Measurements from ENCODE around the gene UPF3A.
"Not testable (repeated sequence)": the region's sequence is repeated elsewhere in the genome, so short reads cannot be mapped to it uniquely, and the experiment has no call there.

UPF3A gene, protein sequence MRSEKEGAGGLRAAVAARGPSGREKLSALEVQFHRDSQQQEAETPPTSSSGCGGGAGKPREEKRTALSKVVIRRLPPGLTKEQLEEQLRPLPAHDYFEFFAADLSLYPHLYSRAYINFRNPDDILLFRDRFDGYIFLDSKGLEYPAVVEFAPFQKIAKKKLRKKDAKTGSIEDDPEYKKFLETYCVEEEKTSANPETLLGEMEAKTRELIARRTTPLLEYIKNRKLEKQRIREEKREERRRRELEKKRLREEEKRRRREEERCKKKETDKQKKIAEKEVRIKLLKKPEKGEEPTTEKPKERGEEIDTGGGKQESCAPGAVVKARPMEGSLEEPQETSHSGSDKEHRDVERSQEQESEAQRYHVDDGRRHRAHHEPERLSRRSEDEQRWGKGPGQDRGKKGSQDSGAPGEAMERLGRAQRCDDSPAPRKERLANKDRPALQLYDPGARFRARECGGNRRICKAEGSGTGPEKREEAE

DNA sequence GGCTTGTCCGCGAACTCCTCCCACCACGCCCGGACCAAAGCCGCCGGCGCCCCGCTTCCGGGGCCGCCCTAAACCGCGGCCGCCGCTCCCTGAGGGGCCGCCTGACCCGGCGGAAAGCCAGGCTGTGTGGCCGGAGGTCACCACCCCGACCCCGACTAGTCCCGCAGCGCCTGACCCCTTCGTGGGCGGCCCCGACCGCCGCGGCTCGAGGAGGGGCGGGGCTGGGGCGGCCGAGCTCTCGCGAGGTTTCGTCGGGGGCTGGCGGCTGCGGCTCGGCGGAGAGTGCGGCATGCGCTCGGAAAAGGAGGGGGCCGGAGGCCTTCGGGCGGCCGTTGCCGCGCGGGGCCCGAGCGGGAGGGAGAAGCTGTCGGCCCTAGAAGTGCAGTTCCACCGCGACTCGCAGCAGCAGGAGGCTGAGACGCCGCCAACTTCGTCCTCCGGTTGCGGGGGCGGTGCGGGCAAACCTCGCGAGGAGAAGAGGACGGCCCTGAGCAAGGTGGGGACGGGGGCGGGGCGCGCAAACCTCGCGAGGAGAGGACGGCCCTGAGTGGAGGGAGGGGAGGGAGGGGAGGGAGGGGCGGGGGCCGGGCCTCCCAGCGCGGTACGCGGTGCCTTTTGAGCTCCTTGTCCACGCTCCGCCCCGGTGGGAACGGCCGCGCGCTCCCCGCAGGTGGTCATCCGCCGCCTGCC lies at the start of gene UPF3A:
Gene UPF3A (plus strand): TSS at position 251 of the 690 bp plus-strand sequence. CDS start 39 bp downstream, at position 290.
- peak; percentile 92 for DNase-seq (ENCODE audit: low spot score)

GRCh38 chr13:114231886-114232285 lies 49.5 kb upstream of the UPF3A start:
- DNase-seq (ENCODE audit: low spot score) = no peak

DNA sequence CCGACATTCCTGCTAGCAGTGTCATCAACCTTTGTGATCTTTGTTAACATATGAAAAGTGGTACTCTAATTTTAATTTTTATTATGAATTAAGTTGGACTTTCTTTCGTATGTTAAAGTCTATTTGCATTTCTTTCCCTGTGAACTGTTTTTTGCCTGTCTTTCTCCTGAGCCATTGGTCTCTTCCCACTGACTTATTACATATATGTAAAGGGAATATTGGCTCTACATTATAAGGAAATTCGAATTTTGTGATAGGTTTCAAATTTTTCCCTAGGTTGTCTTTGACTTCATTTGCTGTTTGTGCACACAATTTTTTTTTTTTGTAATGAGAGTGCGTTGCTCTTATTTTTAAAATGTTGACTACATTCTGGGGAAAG lies 47.1 kb upstream of the UPF3A start:
- no peak for DNase-seq (ENCODE audit: low spot score)

GRCh38 chr13:114234645-114235421 lies 46.6 kb upstream of the UPF3A start, which contains the start of gene CDC16:
CDC16 (plus strand) TSS chr13:114234897; CDS start chr13:114235085, 188 bp downstream.
- DNase-seq (ENCODE audit: low spot score) = peak; percentile 93

DNA sequence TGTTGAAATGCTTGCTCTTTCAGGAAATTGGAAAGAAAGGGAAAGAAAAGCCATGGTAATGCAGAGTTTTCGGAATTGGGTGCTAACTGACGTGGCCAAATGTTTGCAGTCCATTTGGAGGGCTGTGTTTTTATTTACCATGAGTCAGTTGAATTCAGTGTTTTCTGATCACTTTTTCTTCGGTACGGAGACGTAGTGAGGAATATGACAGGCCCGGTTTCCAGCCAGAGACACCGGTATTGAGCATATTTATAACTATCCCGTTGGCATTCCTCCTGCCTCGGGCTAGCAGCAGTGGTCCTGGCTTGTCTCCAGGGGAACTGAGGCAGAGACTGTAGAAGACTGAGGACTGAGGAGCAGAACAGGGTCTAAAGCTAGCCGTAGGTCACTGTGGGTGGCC lies 45.7 kb upstream of the UPF3A start:
- DNase-seq (ENCODE audit: low spot score) = no peak

GRCh38 chr13:114236227-114236626 lies 45.2 kb upstream of the UPF3A start:
- no peak for DNase-seq (ENCODE audit: low spot score)

DNA sequence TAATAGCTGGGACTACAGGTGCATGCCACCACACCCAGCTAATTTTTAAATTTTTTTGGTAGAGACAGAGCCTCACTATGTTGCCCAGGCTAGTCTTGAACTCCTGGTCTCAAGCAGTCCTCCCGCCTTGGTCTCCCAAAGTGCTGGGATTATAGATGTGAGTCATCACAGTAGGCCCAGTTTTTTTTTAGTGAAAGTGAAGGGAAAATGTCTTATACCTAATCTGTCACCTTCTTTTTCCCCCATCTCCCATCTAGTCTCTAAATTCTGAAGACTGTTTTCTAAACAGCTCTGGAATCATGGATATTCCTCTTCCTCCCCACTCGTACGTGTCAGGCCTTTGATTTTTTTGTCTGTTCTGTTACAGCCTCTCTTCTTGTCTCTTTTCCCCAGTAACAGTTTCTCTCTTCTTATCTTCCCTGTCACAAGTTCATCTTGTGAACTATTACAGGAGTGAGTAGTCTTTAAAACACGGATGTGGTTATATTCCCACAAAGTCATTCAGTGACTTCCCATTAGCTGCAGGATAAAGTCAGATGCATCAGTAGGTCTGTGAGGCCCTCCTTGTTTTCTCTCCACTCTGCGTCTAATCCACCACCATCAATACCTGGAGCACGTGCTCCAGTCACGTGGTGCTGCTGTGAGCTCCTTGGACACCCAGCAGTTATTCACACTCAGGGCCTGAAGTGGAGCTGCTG lies 43.8 kb upstream of the UPF3A start:
- no peak for DNase-seq (ENCODE audit: low spot score)

DNA sequence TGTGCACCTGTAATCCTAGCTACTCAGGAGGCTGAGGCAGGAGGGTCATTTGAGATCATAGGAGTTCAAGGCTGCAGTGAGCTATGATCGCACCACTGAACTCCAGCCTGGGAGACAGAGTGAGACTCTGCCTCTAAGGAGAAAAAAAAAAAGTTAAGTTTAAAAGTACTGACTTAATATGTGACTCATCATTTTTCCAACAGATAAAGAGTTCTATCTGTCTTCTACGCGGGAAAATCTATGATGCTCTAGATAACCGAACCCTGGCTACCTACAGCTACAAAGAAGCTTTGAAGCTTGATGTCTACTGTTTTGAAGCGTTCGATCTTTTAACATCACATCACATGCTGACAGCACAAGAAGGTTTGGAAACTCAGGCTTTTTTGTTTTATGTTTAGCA lies 39.5 kb upstream of the UPF3A start:
- no peak for DNase-seq (ENCODE audit: low spot score)

DNA sequence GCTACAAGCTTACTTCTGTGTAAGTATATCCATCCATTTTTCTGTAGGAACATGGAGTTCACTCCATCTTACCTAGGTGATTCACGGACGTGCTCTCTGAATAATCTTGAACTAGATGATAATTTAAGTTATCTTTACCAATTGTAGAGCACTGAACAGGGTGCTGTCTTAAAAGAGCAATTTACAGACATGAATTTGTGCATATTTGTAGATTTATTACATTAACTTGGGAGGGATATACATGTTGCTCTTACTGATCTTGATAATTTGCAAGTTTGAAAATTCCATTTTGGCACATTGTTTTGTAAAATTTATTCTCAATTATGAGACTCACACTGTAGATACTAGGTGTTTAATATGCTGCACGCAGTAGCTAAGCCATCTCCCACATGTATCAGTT lies 37.4 kb upstream of the UPF3A start:
- no peak for DNase-seq (ENCODE audit: low spot score)

- no peak for DNase-seq (ENCODE audit: low spot score)
Observed at GRCh38 chr13:114244637-114245036, 36.8 kb upstream of the UPF3A start.

GRCh38 chr13:114248011-114248410 lies 33.4 kb upstream of the UPF3A start:
- no peak for DNase-seq (ENCODE audit: low spot score)

- DNase-seq (ENCODE audit: low spot score) = no peak
Observed at GRCh38 chr13:114249077-114249476, 32.3 kb upstream of the UPF3A start.

DNA sequence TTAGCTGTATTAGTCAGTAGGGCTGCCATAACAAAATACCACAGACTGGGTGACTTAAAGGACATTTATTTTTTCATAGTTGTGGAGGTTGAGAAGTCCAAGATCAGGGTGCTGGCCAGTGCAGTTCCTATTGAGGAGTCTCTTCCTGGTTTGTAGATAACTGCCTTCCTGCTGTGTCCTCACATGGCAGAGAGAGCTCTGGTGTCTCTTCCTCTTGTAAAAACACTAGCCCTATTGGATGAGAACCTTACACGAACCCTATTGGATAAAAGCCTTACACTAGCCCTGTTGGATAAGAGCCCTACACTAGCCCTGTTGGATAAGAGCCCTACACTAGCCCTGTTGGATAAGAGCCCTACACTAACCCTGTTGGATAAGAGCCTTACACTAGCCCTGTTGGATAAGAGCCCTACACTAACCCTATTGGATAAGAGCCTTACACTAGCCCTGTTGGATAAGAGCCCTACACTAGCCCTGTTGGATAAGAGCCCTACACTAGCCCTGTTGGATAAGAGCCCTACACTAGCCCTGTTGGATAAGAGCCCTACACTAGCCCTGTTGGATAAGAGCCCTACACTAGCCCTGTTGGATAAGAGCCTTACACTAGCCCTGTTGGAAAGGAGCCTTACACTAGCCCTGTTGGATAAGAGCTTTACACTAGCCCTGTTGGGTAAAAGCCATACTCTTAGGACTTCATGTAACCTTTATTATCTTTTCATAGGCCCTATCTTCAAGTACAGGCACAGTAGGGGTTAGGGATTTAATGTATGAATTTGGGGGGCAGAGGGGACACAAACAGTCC lies 29.6 kb upstream of the UPF3A start:
- not testable (repeated sequence) for DNase-seq (ENCODE audit: low spot score)

GRCh38 chr13:114256547-114256946 lies 24.9 kb upstream of the UPF3A start:
- DNase-seq (ENCODE audit: low spot score) = no peak

DNA sequence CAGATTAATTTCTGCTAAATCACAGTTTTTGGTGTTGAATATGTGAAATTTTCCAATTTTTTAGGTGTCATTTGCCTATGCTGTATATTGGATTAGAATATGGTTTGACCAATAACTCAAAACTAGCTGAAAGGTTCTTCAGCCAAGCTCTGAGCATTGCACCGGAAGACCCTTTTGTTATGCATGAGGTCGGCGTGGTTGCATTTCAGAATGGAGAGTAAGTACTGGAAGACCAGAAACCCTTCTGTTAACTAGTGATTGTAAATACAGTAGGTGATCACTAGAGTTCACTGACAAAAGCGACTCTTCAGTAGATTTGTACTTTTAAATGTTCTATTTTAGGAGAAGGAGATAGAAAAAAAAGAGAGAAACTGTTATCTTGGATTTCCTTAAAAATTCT lies 24.4 kb upstream of the UPF3A start:
- no peak for DNase-seq (ENCODE audit: low spot score)

- DNase-seq (ENCODE audit: low spot score) = no peak
Observed at GRCh38 chr13:114258589-114258988, 22.8 kb upstream of the UPF3A start.

DNA sequence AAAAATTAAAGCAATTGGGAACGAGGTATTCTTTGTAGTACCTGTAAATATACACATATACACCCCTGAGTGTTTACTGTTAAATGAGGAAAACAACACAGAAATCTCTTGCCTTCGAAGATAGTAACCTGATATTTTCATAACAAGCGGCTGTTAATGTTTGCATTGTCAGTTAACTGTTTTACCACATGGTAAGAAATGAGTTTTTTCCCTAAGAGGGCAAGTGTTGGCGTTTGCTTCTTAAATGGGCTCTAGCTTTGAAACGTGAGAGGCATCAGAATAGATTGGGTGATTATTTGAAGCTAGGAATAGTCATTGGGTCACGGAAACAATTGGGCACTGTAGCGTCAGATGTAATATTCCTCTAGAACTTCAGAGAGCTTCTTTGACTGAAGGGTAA lies 22.0 kb upstream of the UPF3A start:
- DNase-seq (ENCODE audit: low spot score) = no peak

DNA sequence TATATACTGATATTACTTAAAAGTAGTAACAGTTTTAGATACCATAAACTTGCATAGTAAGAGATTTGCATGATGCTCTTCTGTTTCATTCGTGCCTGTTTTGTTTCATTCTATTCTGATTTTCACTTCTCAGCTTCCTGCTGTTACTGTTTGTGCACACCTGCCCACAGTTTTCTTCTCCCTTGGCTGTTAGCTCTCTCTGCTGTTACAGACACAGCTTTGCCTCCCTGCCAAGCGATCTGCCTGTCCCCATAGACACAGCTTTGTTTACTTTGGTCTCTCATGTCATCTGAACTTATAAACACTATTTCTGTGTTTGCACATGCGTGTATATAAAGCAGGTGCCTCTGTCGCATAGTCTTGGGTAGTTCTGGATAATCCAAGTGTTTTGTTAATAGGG lies 21.4 kb upstream of the UPF3A start:
- DNase-seq (ENCODE audit: low spot score) = no peak

DNA sequence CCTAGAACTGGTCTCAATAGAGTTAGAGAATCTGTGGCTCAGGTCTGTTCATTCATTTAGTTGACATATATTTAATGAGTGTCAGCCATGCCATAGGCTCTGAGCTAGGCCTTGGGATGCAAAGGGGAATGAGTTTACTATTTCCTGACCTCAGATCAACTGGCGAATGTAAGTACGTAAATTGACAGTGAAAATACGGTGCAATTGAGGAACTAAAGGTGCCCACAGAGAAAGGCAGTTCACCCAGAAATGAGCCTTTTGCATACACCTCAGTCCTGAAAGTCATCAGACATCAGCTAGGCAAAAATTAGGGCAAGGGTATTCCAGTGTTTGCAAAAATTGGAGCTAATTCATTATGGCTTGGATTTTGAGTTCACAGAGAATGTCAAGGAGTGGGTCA lies 20.6 kb upstream of the UPF3A start:
- no peak for DNase-seq (ENCODE audit: low spot score)

DNA sequence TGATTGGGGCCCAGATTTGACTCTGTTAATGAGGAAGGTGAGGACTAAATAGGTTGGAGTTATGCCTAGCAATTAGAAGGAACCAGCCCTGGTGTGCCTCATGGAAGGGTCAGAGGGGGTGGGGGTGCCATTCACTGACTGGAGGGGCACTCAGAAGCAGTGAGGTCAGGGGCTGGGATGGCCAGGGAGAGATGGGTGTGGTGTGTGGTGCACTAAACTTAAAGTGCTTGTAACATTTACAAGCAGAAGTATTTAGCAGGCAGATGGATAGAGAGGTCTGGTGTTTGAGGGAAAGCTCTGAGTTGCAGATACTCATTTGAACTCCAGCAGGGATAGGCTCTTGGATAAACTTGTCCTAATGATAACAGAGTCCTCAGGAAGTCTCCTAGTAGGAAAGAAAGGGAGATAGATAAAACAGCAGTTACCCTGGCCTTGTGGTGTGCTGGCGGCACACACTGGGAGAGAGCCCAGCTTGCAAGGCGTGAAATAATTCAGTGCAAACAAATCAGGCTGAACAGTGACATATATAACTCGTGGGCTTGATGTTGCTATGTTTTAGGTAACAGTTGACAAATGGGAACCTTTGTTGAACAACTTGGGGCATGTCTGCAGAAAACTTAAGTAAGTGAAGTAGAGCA lies 20.0 kb upstream of the UPF3A start:
- DNase-seq (ENCODE audit: low spot score) = no peak

- no peak for DNase-seq (ENCODE audit: low spot score)
Observed at GRCh38 chr13:114263578-114263977, 17.8 kb upstream of the UPF3A start.
